Coronary artery (tissue), 2 donors: Measurements from ENCODE around the gene LRRC4C.

Experiments used
- DNase-seq: peaks from one replicate; pipeline ENCODE4 v3.0.0-alpha.2; 2017; ENCODE audit warnings: low spot score
- H3K27ac ChIP-seq, 2 donors: fragments of 200-600 bp; sonication (generic); one replicate each; pipeline ENCODE4 v1.5.1; 2016 to 2019
- H3K4me3 ChIP-seq: fragments of 200-600 bp; sonication (generic); 2 replicates; pipeline ENCODE4 v1.5.1; 2016; ENCODE audit warnings: mild to moderate bottlenecking, moderate library complexity
- TF ChIP-seq, protein P1 (sequence below): fragments of 200-600 bp; sonication (generic); IDR thresholded peaks from one replicate; pipeline ENCODE4 v1.5.1; 2019; ENCODE audit warnings: antibody characterized with exemption

Gene LRRC4C

GRCh38 chr11:41206388-41206787 lies 253.1 kb downstream of the LRRC4C start:
- DNase-seq: no peak
- TF ChIP-seq, protein P1, sequence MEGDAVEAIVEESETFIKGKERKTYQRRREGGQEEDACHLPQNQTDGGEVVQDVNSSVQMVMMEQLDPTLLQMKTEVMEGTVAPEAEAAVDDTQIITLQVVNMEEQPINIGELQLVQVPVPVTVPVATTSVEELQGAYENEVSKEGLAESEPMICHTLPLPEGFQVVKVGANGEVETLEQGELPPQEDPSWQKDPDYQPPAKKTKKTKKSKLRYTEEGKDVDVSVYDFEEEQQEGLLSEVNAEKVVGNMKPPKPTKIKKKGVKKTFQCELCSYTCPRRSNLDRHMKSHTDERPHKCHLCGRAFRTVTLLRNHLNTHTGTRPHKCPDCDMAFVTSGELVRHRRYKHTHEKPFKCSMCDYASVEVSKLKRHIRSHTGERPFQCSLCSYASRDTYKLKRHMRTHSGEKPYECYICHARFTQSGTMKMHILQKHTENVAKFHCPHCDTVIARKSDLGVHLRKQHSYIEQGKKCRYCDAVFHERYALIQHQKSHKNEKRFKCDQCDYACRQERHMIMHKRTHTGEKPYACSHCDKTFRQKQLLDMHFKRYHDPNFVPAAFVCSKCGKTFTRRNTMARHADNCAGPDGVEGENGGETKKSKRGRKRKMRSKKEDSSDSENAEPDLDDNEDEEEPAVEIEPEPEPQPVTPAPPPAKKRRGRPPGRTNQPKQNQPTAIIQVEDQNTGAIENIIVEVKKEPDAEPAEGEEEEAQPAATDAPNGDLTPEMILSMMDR: no peak
- Histone ChIP-seq H3K27ac (no peak overlapping the region), H3K4me3 (no peak overlapping the region)

- no peak for DNase-seq
- TF ChIP-seq, protein P1: no peak
- H3K27ac ChIP-seq: no peak overlapping the region
- no peak overlapping the region for H3K4me3 ChIP-seq
These were observed 258.3 kb downstream of the LRRC4C start for GRCh38 chr11:41201156-41201555.

- Histone ChIP-seq H3K27ac (no peak overlapping the region), H3K4me3 (no peak overlapping the region)
- DNase-seq: no peak
- TF ChIP-seq, protein P1: no peak
These were observed 268.9 kb downstream of the LRRC4C start for GRCh38 chr11:41190437-41191082.

- no peak for DNase-seq
- Histone ChIP-seq H3K27ac (no peak overlapping the region), H3K4me3 (no peak overlapping the region)
- TF ChIP-seq, protein P1: no peak
These were observed 269.6 kb downstream of the LRRC4C start for GRCh38 chr11:41189701-41190436.

- no peak for DNase-seq
- TF ChIP-seq, protein P1: no peak
- Histone ChIP-seq H3K4me3 (no peak overlapping the region), H3K27ac (no peak overlapping the region)
These were observed 281.7 kb downstream of the LRRC4C start for GRCh38 chr11:41177791-41178190.

DNA sequence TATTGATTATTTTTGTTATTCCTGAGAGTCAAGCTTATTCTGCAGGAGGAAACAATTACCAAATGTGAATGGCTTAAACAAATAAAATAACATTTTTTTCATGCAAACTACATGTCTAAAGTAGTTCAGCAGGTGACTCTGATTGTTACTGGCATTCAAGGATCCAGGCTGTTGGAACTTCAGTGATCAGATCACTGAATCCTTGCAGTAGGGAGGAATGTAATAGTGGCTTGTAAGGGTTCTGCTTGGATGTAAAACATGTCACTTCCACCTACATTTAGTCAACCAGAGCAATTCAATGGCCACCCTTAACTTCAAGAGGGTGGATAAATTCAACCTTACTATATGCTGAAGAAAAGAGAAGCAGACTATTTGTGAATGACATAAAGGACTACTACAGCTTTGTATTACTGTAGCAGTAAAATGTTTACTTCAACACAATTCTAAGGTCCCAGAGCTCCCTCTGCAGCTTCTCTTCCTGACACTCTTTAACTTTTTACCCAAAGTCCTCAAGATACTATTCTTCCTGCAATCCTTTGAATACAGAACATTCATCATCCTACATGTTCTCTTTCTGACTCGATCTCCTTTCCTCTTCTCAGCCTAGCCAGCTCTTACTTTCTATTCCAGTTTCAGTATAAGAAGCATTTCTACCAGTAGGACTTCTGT lies 284.0 kb downstream of the LRRC4C start:
- no peak for DNase-seq
- TF ChIP-seq, protein P1: no peak
- Histone ChIP-seq H3K27ac (no peak overlapping the region), H3K4me3 (no peak overlapping the region)
